HG03196 (cell line): Measurements from ENCODE around the gene AMTN.

ENCODE experiments used
- ATAC-seq: cut with Tn5 transposase; IDR thresholded peaks from one replicate; pipeline ENCODE4 v1.9.1; 2021; ENCODE audit not compliant: unreplicated experiment

Gene AMTN

DNA sequence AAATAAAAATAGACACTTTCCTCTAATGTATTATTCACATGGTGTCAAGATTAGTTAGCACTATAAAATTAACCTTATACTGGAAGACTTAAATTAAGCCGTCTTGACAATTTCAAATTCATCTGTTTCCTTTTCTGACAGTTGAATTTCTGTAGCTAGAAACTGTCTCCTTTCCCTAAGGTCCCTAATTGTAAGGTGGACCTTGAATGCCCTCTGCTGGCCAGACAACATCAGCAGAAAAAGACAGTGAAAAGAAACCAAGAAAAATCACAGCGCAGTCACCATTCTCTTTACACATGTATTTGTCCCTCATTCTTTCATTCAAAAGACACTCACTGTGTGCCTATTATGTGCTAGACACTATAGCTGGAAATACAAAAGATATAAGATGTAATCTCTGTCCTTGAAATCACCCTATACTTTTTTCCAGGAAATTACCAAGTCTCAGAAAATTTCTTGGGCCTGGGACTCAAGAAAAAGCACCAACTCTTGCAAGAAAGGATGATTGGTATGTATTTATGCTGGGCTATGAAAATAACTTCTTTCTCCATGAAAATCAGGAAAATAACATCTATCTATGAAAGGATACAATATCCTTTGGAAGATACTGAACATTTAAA lies 41.0 kb downstream of the AMTN start:
- ATAC-seq: peak; percentile 69

DNA sequence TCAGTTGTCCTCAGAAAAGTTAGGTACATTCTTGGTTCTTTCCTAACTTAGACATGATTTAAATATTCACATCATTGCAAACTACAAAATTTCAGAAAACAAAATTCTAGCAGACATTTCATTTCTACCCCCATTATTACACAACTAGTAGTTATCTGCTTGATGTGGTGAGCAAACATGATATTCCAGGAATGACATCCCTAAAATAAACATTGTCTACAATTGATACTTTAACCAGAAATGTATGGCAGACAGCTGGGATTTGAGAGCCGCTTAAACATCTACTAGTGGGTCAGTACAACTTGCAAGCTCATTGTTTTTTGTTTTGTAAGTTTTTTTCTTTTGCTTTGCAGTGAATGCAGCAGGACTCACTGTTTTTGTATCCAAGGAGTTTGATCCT lies 41.6 kb downstream of the AMTN start:
- ATAC-seq: no peak

DNA sequence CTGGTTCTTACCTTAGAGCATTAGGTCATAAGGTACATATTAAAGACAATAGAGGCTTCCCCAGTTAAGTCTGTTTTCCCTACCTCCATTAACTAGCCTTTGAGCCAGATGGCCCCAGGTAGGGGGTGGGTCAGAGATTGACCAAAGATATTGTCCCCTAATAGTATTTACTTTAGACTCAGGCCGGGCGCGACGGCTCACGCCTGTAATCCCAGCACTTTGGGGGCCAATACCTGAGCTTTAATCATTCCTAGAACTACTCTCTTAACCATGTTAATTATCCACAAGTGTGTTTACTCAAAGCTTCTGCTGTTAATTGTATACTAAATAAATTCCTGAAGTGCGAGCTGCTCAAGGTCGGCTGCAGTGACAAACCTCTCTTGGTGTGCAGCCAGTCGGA lies 45.7 kb downstream of the AMTN start:
- no peak for ATAC-seq

DNA sequence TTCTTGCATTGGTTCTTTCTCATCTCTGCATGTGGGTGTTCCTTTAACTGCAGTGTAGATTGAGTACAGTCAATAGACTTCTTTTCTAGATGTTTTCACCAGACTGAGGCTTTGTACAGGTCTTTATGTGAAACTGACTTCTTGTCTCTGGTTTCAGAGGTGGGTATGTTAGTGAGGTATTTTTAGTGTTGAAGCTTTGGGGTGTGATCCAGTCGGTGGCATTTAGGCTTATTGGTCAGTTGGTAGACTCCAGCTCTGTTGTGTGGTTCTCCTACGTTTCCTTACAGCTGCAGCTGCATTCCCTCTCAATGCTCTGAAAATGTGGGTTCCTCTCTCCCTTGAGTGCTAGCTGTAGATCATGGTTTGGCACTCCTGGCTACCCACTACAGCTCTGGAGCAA lies 52.4 kb downstream of the AMTN start:
- no peak for ATAC-seq

DNA sequence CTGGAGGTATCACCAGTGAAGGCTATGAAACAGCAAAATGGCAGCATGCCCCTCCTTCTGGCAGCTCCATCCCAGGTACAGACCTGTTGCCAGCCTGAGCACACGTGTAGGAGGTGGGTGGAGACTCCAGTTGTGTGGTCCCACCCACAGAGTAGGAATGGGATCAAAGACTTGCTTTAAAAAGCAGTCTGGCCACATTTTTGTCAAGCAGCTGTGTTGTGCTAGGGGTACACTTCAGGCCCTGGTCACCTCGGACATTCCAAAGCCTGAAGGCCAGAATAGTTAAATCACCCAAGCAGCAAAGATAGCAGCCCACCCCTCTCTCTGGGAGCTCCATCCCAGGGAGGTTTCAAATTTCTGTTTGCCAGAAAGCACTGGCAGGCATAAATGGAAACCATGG lies 53.4 kb downstream of the AMTN start:
- no peak for ATAC-seq

DNA sequence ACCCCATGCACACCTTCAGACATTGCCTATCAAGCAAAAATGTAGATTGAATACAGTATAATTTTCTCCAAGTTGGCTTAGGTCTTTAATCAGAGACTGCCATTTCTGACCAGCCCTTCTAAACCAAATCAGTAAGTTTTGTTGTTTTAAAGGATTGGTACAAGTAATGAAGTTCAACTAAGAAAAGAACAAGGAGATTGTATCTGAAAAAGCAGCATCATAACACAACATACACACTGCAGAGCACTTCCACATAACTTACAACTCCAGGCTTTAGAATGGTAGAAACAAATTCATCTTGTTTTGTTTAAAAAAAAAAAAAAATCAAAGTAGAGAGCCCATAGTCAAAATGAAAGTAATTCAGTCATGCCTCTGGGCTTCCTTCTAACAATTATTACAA lies 57.6 kb downstream of the AMTN start:
- no peak for ATAC-seq

DNA sequence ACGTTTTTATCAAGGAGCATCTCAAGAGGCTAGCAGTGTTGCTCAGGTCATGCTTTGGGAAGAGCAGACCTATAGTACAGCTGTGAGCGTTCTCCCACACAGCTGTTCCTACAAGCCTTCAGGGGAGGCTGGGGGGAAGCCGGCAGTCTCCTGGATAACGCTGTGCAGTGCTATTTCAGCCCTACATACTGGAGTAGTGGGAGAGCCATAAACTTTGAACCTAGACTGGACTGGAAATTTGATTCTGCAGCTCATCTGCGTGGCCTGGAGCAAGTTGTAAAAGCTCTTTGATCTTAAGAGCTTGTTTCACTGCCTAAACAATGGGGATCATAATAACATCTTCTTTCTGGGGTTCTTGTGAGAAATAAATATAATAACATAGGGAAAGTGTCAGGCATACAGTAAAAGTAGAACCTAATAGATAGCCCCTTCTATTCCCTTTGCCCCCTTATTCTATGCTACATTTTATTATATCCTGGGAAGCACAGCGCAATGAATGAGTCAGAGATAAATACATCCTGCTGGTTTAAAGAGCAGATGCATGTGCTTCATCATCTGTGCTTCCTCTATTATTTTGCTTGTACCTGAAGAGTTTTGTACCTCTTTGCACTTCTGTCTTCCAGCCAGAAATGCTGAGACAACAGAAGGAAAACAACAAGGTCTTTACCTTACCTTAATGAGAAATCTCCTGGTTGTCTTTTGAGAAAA lies 59.0 kb downstream of the AMTN start:
- ATAC-seq: no peak

DNA sequence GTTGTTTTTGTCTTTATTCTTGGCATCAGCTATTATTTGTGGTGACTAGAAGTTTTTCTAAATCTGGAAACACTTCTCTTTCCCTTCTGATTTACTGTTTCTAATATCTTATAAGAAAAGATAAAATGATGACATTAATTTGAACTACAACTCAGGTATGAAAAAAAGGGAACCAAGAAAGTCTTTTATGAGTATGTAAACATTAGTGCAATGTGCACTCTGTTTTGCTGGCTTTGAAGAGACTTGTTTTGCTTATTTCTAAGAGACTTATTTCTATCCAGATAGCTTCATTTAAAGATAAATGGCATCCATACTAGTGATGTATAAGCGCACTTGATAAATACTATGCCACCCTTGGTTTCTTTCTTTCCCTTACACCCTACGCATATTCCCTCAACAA lies 63.6 kb downstream of the AMTN start:
- ATAC-seq: no peak
